Stimulated activated CD8-positive, alpha-beta memory T cell treated with anti-CD3 and anti-CD28 coated beads, Interleukin-4, amount 100 ng/mL, for 24 hours (primary cell): ENCODE data around the gene REC114.
"Not testable (repeated sequence)": the region's sequence is repeated elsewhere in the genome, so short reads cannot be mapped to it uniquely, and the experiment has no call there.

Experiments used
- DNase-seq: peaks from one replicate; pipeline ENCODE4 v3.0.0-alpha.2; 2020; ENCODE audit warnings: low read depth

REC114 gene, protein sequence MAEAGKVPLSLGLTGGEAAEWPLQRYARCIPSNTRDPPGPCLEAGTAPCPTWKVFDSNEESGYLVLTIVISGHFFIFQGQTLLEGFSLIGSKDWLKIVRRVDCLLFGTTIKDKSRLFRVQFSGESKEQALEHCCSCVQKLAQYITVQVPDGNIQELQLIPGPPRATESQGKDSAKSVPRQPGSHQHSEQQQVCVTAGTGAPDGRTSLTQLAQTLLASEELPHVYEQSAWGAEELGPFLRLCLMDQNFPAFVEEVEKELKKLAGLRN

DNA sequence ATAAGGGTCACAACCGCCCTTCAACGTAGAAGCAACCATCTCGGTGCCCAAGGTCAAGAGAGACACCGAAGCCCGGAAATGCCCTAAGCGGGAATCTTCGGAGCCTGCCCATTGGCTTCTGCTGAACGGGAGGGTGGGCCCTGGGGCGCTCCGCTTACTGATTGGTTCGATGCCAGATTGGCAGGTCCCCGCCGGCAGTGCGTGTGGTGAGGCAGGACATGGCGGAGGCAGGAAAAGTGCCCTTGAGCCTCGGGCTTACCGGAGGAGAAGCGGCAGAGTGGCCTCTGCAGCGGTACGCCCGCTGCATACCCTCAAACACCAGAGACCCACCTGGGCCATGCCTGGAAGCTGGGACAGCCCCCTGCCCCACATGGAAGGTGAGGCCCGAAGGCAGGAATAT is at the start of gene REC114:
TSS of gene REC114 (plus strand) at position 197 of the 400 bp plus-strand sequence. CDS start at position 219, 22 bp downstream.
- no peak for DNase-seq

DNA sequence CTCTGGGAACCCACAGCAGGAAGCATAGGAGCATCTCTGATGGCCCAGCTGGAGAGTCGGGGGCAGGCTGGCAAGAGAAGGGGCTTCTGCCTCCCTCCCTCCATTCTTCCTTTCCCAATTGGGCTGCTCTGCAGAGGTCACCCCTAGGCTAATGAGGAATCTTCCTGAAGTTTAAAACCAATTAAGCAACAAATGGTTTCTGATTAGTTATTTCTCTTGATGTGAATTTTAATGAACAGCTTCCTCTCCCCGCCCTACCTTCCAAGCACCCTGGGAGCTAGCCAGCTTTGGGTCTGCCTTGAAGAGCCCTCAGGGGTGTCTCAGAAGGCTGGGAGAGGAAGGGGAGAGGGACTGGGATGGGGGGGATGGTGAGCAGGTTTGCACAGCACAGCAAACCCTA is 49.6 kb upstream of the REC114 start:
- no peak for DNase-seq

DNA sequence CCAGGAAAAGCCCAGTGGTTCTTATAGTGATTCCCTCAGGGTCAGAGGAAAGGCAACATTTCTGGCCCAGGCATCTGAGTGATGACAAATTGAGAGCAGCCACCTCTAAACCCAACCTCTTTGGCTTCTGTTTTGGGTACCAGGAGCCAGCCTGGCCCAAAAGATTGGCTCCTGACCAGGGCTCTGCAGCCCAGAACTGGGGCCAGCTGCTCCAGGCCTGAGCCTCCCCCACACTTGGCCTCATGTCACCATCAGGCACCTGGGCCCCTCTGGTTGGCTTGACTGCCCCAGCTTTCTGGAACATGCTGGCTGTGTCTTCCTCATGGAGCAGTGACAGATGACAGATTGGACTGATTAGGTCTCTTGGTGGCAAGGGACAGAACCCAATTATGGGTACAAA is 48.2 kb upstream of the REC114 start:
- DNase-seq: no peak

DNA sequence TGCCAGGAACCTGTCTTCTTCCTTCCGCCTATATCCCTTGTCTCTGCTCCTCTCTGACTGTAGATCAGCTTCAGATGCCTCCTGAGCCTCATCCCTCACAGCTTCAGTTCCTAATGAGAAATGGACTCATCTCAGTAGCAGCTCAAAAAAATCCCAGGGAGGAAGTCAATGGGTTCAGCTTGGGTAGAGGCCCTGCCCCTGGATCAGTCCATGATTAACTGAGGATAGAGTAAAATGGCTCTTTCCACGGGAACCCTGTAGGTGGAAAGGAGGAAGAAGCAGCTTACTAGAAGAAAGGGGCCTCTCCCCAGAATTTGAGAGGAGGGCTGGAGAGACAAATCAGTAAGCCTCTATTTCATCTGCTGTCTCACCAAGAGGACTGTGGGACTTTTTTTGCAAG is 47.3 kb upstream of the REC114 start:
- no peak for DNase-seq

DNA sequence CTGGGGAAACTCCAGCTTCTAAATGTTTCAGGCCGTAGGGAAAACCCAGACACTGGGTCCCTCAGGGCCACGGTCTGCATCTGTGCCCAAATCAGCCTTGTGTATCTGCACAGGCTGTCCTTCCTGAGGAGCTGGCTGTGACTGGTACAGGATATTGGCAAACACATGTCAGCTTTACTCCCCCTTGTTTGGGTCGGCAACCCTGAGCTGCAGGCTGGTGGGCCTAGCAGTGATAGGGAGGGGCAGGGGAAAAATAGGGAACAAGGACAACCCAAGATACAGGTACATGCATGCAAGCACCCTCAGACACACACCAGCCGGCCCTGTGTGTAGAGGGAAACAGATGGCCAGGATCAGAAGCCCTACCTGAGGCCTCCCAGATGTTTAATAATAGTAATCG is 45.5 kb upstream of the REC114 start:
- DNase-seq: no peak

DNA sequence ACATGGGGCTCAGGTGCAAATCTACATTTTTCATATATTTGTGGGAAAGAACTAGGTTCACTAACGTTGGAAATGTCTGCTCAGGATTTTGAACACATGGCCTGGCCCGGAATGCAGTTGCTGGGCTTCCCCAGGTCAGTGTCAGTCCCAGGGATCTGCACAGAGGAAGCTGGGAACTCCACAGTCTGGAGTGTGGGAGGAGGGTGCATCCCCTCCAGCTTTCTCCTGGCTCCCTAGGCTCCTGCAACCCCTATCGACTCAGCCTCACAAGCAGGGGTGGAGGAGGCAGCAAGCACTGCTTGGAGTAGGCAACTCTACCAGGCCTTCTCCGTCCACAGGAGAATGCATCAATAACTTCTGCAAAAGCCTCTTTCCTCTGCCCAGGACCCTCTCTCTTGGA is 44.1 kb upstream of the REC114 start:
- DNase-seq: no peak

DNA sequence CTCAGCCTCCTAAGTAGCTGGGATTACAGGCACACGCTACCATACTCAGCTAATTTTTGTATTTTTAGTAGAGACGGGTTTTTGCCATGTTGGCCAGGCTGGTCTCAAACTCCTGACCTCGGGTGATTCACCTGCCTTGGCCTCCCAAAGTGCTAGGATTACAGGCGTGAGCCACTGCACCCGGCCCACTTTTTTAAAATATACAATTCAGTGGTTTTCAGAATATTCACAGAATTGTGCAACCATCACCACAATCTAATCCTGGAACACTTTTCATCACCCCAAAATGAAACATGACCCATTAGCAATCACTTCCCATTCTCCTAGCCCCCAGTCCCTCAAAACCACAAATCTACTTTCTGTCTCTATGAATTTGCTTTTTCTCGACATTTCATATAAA is 42.7 kb upstream of the REC114 start:
- DNase-seq: not testable (repeated sequence)

DNA sequence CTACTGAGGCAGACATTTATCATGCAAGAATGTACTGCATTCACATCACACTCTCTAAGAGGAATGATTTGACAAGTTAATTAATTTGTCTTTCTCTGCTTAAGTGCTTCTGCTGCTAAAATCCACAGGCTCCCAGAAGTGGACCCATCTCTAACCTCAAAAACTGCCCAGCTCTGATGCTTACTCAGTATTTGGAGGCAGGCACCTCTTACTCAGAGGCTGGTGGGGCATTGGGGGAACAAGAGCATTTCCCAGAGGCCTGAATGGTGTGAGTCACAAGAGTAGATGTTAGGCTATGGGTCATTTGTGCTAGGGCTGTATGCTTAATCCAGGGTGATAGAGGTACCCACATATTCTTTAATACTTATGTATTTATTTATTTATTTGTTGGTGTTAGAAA is 39.8 kb upstream of the REC114 start:
- no peak for DNase-seq

DNA sequence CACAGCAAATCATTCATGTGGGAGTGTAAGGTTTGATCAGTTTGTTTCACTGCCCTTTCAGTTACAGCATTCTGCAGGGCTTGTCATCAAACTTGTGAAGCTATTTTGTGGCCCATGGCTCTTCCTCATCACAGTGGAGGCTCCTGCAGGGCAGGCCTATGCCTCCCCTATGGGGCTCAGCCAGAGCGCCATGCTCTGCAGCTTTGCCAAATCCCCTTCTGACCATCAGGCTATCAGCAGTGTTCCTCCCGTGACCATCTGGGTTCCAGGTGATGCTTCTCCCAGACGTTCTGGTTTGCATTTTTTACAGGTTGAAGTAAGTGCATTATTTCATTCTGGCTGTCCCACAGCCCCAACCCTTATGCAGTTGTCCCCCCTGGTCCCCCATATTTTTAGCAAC is 28.1 kb upstream of the REC114 start:
- DNase-seq: no peak

DNA sequence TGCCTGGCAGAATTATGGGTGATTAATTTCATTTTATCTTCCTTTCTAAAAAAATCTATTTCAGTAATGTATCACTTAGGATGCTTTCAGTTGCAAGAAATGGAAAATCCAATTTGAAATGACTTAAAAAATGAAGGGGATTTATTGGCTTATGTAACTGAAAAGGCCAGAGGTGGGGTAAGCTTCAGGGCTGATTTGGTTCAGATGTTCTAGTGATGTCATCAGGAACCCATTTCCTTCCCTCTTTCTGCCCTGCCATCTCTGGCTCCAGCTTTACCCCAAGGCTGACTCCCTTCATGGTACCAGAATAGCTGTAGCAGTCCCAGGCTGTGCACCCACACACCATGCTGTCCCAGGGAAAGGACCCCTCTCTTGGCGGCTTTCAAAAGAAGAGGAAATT is 18.5 kb upstream of the REC114 start:
- DNase-seq: no peak

DNA sequence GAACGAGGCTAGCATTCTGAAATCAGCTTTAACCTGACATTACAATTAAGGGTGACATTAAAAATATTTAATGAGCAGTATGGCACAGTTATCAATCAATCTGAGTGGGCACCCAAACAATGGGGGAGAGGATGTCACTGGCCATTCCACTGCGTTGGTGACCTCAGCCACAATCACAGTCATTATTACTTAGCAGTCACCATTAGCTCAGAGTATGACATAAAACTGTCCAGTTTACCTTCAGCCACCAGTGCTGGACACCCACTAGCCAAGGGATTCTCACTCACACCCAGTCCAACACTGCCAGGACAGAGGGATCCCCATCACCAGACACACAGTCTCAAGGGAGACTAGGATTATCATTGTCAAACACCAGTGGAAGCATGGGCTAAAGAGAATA is 17.5 kb upstream of the REC114 start:
- DNase-seq: no peak

DNA sequence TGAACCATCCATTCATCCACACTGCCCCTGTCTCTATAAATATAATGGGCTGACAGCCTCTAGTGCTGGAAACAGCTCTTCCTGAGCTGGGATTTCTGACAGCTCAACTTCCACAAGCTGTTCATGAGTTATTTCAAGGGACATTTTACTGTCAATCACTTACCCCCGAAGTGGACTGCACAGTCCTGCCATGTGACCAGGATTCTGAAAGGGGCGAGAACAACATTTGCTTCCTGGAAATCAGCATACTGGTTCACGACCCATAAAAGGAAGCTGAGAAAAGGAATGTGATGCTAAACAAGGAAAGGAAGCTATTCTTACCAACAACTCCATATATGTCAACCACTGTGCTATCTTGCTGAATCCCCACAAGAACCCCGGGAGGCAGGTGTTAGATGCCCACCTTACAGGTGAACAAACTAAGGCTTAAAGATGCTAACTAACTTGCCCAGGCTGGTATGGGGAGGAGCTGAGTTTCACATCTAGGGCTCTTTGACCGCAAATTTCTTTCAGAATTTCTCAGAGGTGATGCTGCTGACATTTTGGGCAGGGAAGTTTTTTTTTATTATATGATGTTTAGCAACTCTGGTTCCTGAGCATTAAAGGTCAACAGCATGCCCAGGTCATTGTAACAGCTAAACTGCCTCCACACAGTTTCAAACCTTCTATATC is 16.5 kb upstream of the REC114 start:
- DNase-seq: no peak

DNA sequence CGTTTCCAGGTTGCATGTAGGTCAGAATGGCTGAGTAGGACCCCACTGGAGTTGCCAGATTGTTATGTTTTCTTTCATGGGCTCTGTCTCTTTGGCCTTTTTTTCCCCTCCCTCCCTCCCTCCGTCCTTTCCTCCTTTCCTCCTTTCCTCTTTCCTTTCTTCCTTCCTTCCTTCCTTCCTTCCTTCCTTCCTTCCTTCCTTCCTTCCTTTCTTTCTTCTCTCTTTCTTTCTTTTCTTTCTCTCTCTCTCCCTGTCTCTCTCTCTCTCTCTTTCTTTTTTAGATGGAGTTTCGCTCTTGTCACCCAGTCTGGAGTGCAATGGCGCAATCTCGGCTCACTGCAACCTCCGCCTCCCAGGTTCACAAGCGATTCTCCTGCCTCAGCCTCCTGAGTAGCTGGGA is 11.6 kb upstream of the REC114 start:
- DNase-seq: not testable (repeated sequence)

DNA sequence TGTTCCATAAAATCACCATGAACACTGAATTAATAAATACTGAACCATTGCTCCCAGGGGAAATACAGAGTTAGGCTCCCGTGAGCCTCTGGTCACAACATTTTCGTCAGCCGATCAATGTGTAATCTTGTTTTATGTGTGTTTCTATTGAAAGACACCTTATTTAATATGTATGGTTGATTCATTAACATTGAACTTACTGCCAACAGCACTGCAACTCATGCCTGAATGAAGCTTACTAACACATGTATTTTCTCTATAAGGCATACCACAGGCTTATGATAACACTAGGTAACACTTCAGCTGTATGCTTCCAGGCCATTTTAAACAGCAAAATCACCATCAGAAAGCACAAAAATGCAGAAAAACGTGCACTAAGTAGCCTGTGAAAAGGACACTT is 9.1 kb upstream of the REC114 start:
- DNase-seq: no peak

DNA sequence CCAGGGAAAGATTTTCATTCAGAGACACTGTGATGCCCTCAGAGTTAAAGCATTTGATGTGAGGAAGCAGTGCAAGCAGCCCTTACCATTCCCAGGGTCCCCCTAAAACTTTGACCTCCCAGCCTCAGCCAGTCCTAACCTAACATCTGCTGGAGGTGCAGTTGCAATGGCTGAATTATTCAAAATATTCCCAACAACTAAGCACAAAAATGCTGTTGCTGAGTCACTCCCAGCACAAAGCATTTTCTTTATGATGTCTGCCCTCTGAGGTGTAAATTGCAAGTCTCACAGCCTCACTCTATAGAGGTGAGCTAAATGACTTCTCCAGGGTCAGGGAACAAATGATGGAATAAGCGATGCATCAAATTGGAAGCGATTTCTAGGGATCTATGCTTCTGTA is 6.4 kb upstream of the REC114 start:
- no peak for DNase-seq

DNA sequence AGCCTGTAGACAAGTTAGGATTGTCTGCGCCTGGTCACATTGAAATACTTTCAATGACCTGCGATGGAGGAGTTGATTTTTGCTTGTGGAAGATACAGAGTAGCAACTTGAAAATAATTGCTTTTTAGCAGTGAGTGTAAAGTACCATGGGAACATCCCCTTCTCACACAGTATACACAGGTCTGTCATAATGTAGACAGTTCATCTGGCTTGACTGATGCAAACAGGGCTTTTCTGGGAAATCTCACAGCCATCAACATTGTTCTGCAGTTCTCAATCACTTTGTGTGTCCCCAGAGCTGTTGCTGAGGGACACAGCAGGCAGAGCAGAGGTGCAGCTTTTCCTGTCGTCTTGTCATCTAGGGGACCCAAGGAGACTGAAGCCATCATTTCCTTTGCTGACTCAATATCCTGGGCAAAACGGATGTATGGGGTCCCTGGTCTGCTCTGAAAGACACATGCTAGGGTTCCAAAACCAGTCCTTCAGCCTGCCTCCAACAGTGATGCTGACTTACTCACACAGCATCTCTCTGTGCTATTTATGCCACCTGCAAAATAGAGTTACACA is 5.3 kb upstream of the REC114 start:
- DNase-seq: no peak

DNA sequence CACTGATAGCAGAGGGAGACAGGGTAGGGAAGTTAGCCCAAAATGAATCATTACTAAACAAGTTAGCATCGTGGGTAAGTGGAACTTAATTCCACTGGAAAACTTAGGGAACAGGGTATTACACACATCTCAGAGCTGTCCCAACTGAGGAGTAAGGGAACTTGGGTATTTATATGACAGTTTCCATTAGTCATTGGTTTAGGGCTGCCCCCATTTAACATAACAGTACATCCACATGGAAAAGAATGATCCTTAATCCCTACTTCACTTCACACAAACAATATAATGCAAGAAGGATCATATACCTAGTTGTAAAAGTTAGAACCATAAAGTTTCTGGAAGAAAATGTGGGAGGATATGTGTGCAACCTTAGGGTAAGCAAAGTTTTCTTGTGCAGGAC is 4.3 kb upstream of the REC114 start:
- DNase-seq: no peak

DNA sequence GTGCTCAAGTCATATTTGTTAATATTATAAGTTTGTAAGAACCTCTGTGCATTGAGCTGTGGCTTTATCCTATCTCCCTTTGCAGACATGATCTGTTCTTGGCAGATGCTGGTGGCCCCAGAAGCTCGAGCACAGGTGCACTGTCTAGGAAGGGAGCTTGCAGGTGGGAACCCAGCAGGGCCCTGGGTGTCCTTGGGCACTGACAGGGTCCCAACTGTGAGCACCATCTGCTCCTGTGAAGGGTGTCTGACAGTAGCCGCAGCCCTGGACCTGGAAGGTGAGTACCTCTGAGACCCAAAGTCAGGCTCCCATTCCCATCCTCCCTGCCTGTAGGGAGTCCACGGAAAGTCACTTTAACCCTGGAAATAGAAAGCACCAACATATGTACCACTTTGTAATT is 2.4 kb upstream of the REC114 start:
- DNase-seq: no peak

DNA sequence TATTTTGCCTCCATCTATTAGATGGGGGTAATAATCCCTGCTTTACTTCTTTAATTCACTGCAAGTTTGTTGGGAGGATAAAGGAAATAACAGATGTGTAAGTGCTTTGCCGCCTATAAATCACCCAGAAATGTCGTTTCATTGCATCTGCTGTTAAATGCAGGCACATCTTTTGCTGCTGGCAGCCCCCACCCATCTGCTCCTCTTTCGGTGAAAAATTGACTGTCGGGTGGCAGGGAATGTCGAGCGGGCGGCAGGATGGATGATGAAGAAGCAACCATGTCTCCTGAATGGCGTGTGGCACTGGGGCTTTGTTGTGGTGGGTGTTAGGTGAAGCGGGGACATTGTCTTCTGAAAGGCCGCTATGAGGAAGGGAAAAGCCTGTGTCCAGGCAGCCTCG is 543 bp upstream of the REC114 start:
- DNase-seq: no peak

DNA sequence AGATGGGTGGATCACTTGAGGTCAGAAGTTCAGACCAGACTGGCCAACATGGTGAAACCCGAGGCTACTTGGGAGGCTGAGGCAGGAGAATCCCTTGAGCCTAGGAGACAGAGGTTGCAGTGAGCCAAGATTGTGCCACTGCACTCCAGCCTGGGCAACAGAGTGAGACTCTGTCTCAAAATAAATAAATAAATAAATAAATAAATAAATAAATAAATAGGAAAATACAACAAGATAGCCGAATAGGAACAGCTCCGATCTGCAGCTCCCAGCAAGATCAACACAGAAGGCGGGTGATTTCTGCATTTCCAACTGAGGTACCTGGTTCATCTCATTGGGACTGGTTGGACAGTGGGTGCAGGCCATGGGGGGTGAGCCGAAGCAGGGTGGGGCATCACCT is 4.5 kb downstream of the REC114 start:
- not testable (repeated sequence) for DNase-seq

DNA sequence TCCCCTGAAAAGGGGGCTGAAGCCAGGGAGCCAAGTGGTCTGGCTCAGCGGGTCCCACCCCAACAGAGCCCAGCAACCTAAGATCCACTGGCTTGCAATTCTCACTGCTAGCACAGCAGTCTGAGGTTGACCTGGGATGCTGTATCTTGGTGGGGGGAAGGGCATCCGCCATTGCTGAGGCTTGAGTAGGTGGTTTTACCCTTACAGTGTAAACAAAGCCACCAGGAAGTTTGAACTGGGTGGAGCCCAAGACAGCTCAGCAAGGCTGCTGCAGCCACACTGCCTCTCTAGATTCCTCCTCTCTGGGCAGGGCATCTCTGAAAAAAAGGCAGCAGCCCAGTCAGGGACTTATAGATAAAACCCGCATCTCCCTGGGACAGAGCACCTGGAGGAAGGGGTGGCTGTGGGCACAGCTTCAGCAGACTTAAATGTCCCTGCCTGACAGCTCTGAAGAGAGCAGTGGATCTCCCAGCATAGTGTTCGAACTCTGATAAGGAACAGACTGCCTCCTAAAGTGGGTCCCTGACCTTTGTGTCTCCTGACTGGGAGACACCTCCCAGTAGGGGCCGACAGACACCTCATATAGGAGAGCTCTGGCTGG is 5.3 kb downstream of the REC114 start:
- not testable (repeated sequence) for DNase-seq

DNA sequence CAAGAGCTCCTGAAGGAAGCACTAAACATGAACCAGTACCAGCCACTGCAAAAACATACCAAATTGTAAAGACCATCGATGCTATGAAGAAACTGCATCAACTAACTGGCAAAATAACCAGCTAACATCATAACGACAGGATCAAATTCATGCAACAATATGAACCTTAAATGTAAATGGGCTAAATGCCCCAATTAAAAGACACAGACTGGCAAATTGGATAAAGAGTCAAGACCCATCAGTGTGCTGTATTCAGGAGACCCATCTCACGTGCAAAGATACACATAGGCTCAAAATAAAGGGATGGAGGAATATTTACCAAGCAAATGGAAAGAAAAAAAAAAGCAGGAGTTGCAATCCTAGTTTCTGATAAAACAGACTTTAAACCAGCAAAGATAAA is 7.0 kb downstream of the REC114 start:
- DNase-seq: not testable (repeated sequence)

DNA sequence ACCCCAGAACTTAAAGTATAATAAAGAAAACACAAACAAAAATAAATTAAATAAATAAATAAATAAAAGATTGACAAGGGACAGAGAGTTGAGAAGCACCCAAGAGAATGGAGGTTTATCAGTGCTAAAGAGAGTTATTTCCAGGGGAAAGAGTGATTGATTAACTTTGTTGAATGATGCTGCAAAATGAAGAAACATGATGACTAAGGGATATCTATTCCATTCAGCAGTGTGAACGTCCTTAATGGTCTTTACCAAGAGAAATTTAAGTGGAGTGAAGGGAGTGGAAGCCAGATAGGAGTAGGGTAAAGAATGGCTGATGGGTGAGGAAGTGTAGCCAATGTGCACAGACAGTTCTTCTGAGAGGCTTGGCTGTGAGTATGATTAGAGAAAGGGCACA is 11.1 kb downstream of the REC114 start:
- no peak for DNase-seq
